H1 (cell line): Measurements from ENCODE around the gene CTSS. TPM values are rescaled to one million over a fixed set of nuclear protein-coding genes. Genes with fewer than 3 reads are reported as not detected.

Experiments used
- CTCF ChIA-PET: fragments of 300-600 bp; sonication (Branson Sonifier 250); formaldehyde crosslinking; loops from one replicate; lab custom pipeline; 2021; ENCODE audit not compliant: partially characterized antibody; lab: Charles Lee
- POLR2A ChIA-PET: fragments of 300-600 bp; sonication (Branson Sonifier 250); formaldehyde crosslinking; loops from one replicate; lab custom pipeline; 2021; ENCODE audit warnings: inconsistent platforms; ENCODE audit not compliant: partially characterized antibody; lab: Charles Lee
- DNase-seq, 2 experiments: peaks; one replicate each; pipeline versions ENCODE4 v3.0.0 to v3.0.0-alpha.2; 2010 to 2022; ENCODE audit warnings: low spot score in 2 of 2, low read depth in 1 of 2, mixed read lengths in 1 of 2
- FAIRE-seq: peaks from 2 replicates; lab custom pipeline; 2011; peaks lifted over from hg19 to GRCh38; lab: Jason Lieb, UNC
- H2AFZ ChIP-seq: 2 replicates; pipeline ENCODE4 v1.8.1; 2012; ENCODE audit warnings: low read length, inconsistent platforms
- H2AK5ac ChIP-seq: 2 replicates; pipeline ENCODE4 v1.6.1; 2013; ENCODE audit warnings: low read depth, low read length
- H2BK120ac ChIP-seq: replicated peaks from 2 replicates; pipeline ENCODE3; 2013; ENCODE audit warnings: low read depth, low read length, inconsistent platforms
- H2BK12ac ChIP-seq: 2 replicates; pipeline ENCODE4 v1.6.1; 2013; ENCODE audit warnings: low read depth, low read length
- H2BK15ac ChIP-seq: 2 replicates; pipeline ENCODE4 v1.6.1; 2013; ENCODE audit warnings: low read length
- H2BK20ac ChIP-seq: 2 replicates; pipeline ENCODE4 v1.6.1; 2013; ENCODE audit warnings: low read length
- H2BK5ac ChIP-seq: 2 replicates; pipeline ENCODE4 v1.6.1; 2013; ENCODE audit warnings: low read depth, low read length
- H3K14ac ChIP-seq: 2 replicates; pipeline ENCODE4 v1.6.1; 2013; ENCODE audit warnings: inconsistent platforms; ENCODE audit not compliant: insufficient read length
- H3K18ac ChIP-seq: 2 replicates; pipeline ENCODE4 v1.6.1; 2013; ENCODE audit warnings: low read length; ENCODE audit errors: extremely low read depth
- H3K23ac ChIP-seq: 2 replicates; pipeline ENCODE4 v1.6.1; 2013; ENCODE audit warnings: inconsistent platforms; ENCODE audit not compliant: insufficient read length
- H3K23me2 ChIP-seq: 2 replicates; pipeline ENCODE4 v1.6.1; 2013; ENCODE audit warnings: low read depth, low read length
- H3K27ac ChIP-seq: 2 replicates; pipeline ENCODE4 v1.6.1; 2011; ENCODE audit warnings: low read depth, low read length, inconsistent platforms
- H3K27me3 ChIP-seq, 4 experiments: replicated peaks in 1 of 4; 1 replicate in 1 of 4; 2 replicates in 3 of 4; pipeline versions ENCODE4 v1.6.1 to v1.8.1; 2011 to 2013; ENCODE audit warnings: low read length in 3 of 4, mild to moderate bottlenecking in 3 of 4, inconsistent platforms in 2 of 4, mixed read lengths in 2 of 4, moderate library complexity in 1 of 4; ENCODE audit not compliant: control insufficient read depth in 3 of 4, insufficient read depth in 3 of 4; ENCODE audit errors: extremely low read depth in 1 of 4
- H3K36me3 ChIP-seq, 4 experiments: 2 replicates each; pipeline versions ENCODE4 v1.6.1 to v1.8.1; 2011 to 2013; ENCODE audit warnings: mild to moderate bottlenecking in 4 of 4, low read length in 3 of 4, moderate library complexity in 2 of 4, control low read depth in 1 of 4, inconsistent platforms in 1 of 4; ENCODE audit not compliant: insufficient read depth in 4 of 4, control insufficient read depth in 2 of 4
- H3K4ac ChIP-seq: replicated peaks from 2 replicates; pipeline ENCODE3; 2013; ENCODE audit warnings: low read length, low read depth, mixed read lengths, inconsistent platforms; ENCODE audit not compliant: insufficient read length
- H3K4me1 ChIP-seq, 4 experiments: replicated peaks in 1 of 4; 1 replicate in 1 of 4; 2 replicates in 3 of 4; pipeline versions ENCODE4 v1.6.1 to v1.8.1; 2011 to 2013; ENCODE audit warnings: low read length in 3 of 4, inconsistent platforms in 2 of 4, mixed read lengths in 1 of 4; ENCODE audit not compliant: insufficient read depth in 4 of 4, control insufficient read depth in 3 of 4
- H3K4me2 ChIP-seq, 2 experiments: 2 replicates each; pipeline versions ENCODE4 v1.6.1 to v1.8.1; 2011 to 2013; ENCODE audit warnings: low read depth in 2 of 2, low read length in 2 of 2, control low read depth in 1 of 2, inconsistent platforms in 1 of 2, mild to moderate bottlenecking in 1 of 2; ENCODE audit not compliant: insufficient read depth in 1 of 2
- H3K4me3 ChIP-seq, 4 experiments: fragments of 200-600, 300-600 bp in 1 of 4; sonication (generic), shearing (Covaris generic), sonication (Bioruptor Twin) in 1 of 4; 2 replicates each; pipeline versions ENCODE4 v1.5.1 to v1.8.1; 2011 to 2016; ENCODE audit warnings: low read length in 4 of 4, low read depth in 3 of 4, control low read depth in 2 of 4, inconsistent platforms in 2 of 4, mild to moderate bottlenecking in 2 of 4, mixed read lengths in 1 of 4, moderate library complexity in 1 of 4; ENCODE audit not compliant: insufficient read depth in 2 of 4; ENCODE audit errors: extremely low read depth in 1 of 4
- H3K56ac ChIP-seq: replicated peaks from 2 replicates; pipeline ENCODE3; 2013; ENCODE audit warnings: low read depth, mild to moderate bottlenecking, mixed read lengths, low read length, inconsistent platforms; ENCODE audit not compliant: insufficient read length
- H3K79me1 ChIP-seq: 2 replicates; pipeline ENCODE4 v1.6.1; 2013; ENCODE audit warnings: low read depth, low read length, control low read depth
- H3K79me2 ChIP-seq, 2 experiments: 2 replicates each; pipeline versions ENCODE4 v1.6.1 to v1.8.1; 2012 to 2013; ENCODE audit warnings: low read length in 2 of 2, mild to moderate bottlenecking in 2 of 2, inconsistent platforms in 1 of 2; ENCODE audit not compliant: insufficient read depth in 2 of 2, control insufficient read depth in 1 of 2
- H3K9ac ChIP-seq, 4 experiments: replicated peaks in 1 of 4; 1 replicate in 1 of 4; 2 replicates in 3 of 4; pipeline versions ENCODE4 v1.6.1 to v1.8.1; 2011 to 2013; ENCODE audit warnings: low read depth in 3 of 4, low read length in 3 of 4, control low read depth in 2 of 4, mild to moderate bottlenecking in 2 of 4, moderate library complexity in 2 of 4, inconsistent platforms in 1 of 4; ENCODE audit errors: extremely low read depth in 1 of 4
- H3K9me3 ChIP-seq, 2 experiments: 2 replicates each; pipeline versions ENCODE4 v1.6.1 to v1.8.1; 2012 to 2013; ENCODE audit warnings: mild to moderate bottlenecking in 2 of 2, moderate library complexity in 2 of 2, control low read depth in 1 of 2, inconsistent platforms in 1 of 2, low read depth in 1 of 2, low read length in 1 of 2, mixed read lengths in 1 of 2; ENCODE audit not compliant: insufficient read depth in 2 of 2
- H4K20me1 ChIP-seq, 2 experiments: replicated peaks in 1 of 2; 2 replicates each; pipeline versions ENCODE3 to v1.8.1; 2011 to 2013; ENCODE audit warnings: inconsistent platforms in 2 of 2, low read length in 2 of 2, mild to moderate bottlenecking in 1 of 2; ENCODE audit not compliant: insufficient read depth in 2 of 2, control insufficient read depth in 1 of 2
- H4K5ac ChIP-seq: 2 replicates; pipeline ENCODE4 v1.6.1; 2013; ENCODE audit warnings: low read length, low read depth, mixed read lengths, inconsistent platforms; ENCODE audit not compliant: insufficient read length
- H4K8ac ChIP-seq: 2 replicates; pipeline ENCODE4 v1.8.0; 2013; ENCODE audit warnings: mild to moderate bottlenecking, moderate library complexity, low read length, inconsistent platforms; ENCODE audit not compliant: insufficient read depth; ENCODE audit errors: extremely low read depth
- H4K91ac ChIP-seq: replicated peaks from 2 replicates; pipeline ENCODE3; 2013; ENCODE audit warnings: low read length, mixed read lengths, inconsistent platforms; ENCODE audit not compliant: insufficient read length
- E2F6 ChIP-seq: IDR thresholded peaks from 2 replicates; pipeline ENCODE4 v1.6.1; 2012; ENCODE audit warnings: inconsistent platforms
- EP300 ChIP-seq, 2 experiments: IDR thresholded peaks; 1 replicate in 1 of 2; 2 replicates in 1 of 2; pipeline ENCODE4 v1.6.1; 2011 to 2012; ENCODE audit warnings: low read depth in 2 of 2, low read length in 2 of 2, mild to moderate bottlenecking in 2 of 2, borderline replicate concordance in 1 of 2, inconsistent platforms in 1 of 2, moderate library complexity in 1 of 2
- YY1 ChIP-seq: IDR thresholded peaks from 2 replicates; pipeline ENCODE4 v1.6.1; 2011; ENCODE audit warnings: low read depth, mild to moderate bottlenecking, low read length
- ZNF274 ChIP-seq: IDR thresholded peaks from 2 replicates; pipeline ENCODE4 v1.7.0; 2012; ENCODE audit warnings: low read length, borderline replicate concordance; ENCODE audit errors: extremely low read depth
- WGBS, 2 experiments: shearing (Covaris generic) in 1 of 2; methylation state at CpG; one replicate each; pipeline versions ENCODE4 v1.1.6 to v1.1.7; 2013 to 2015; ENCODE audit warnings: low lambda C conversion rate in 2 of 2, mixed read lengths in 2 of 2, inconsistent platforms in 1 of 2, low coverage in 1 of 2, missing lambda C conversion rate in 1 of 2; ENCODE audit not compliant: insufficient replicate concordance in 2 of 2, insufficient coverage in 1 of 2, insufficient read length in 1 of 2; ENCODE audit errors: extremely low coverage in 1 of 2, missing lambda C conversion rate in 1 of 2; 5-methylcytosine and 5-hydroxymethylcytosine counted together
- polyA plus RNA-seq, 7 experiments: library from polyadenylated mRNA; depleted of rRNA in 3 of 7; stranded (reverse) in 5 of 7; unstranded in 2 of 7; fragments of >200 nt in 5 of 7; fragments of 200-250 nt in 2 of 7; gene quantifications; 1 replicate in 5 of 7; 2 replicates in 1 of 7; 4 replicates in 1 of 7; pipeline versions ENCODE4 v1.2.1 to v1.2.3, GENCODE V29; 2011 to 2013; ENCODE audit warnings: missing spikeins in 2 of 7, mixed read lengths in 2 of 7
- total RNA-seq: library from RNA; stranded (reverse); fragmentation: NEBNext Ultra II Directional; extraction: Animal tissue kit (Norgen Biotek cat#: 25700); gene quantifications from 2 replicates; pipeline ENCODE4 v1.2.1, GENCODE V29; 2021

CTSS gene
- total and polyA plus RNA-seq, 2 of the 8 experiments (the other 6 are each of a cell fraction or from before 2014, with no cell fraction given): not detected

GRCh38 chr1:150793221-150793620 lies 27.6 kb upstream of the CTSS start:
- H3K36me3 ChIP-seq: no peaks in the 10 kb centered on the region; a peak in 1 of 8 replicates
- no peak overlapping the region for H3K4me3 ChIP-seq
- no peak overlapping the region for H2AFZ ChIP-seq
- H3K23me2 ChIP-seq: no peaks in the 10 kb centered on the region
- no peak overlapping the region for H3K18ac ChIP-seq
- FAIRE-seq (no peak), DNase-seq (no peak)
- CTCF ChIA-PET: no interaction called here
- H4K5ac ChIP-seq: no peak overlapping the region
- H3K4me1 ChIP-seq: peaks cover 0 to 7% (median under 1%) of the 10 kb centered on the region in 4 experiments; a peak in 3 of 7 replicates
- no peaks in the 10 kb centered on the region for H4K20me1 ChIP-seq
- no peak overlapping the region for H2BK15ac ChIP-seq
- no peak overlapping the region for H3K23ac ChIP-seq
- no peak overlapping the region for H2BK5ac ChIP-seq
- no peak overlapping the region for H2AK5ac ChIP-seq
- POLR2A ChIA-PET: no interaction called here
- 82% methylated on average over 1 of the region's 1 CpG; no CpG with 5 or more reads in 1 of the 2 experiments for WGBS, 2 experiments
- no peak overlapping the region for H2BK120ac ChIP-seq
- H3K27ac ChIP-seq: no peak overlapping the region
- H3K4me2 ChIP-seq: no peak overlapping the region
- H3K27me3 ChIP-seq: no peaks in the 10 kb centered on the region
- H3K9ac ChIP-seq: no peak overlapping the region
- H3K79me2 ChIP-seq: no peaks in the 10 kb centered on the region
- no peak overlapping the region for H3K4ac ChIP-seq
- TF ChIP-seq E2F6: no peak
- no peak for TF ChIP-seq YY1
- no peak for TF ChIP-seq ZNF274
- TF ChIP-seq EP300 (IDR thresholded peaks at IDR 0.05; ENCODE audit: borderline replicate concordance in 1 of 2, low read depth in 2 of 2, low read length in 2 of 2): no peak
- no peak overlapping the region for H3K56ac ChIP-seq
- H2BK20ac ChIP-seq: no peak overlapping the region
- H3K79me1 ChIP-seq: no peaks in the 10 kb centered on the region
- H4K91ac ChIP-seq: no peak overlapping the region
- H3K9me3 ChIP-seq: no peaks in the 10 kb centered on the region
- no peak overlapping the region for H3K14ac ChIP-seq
- H4K8ac ChIP-seq: no peak overlapping the region
- no peak overlapping the region for H2BK12ac ChIP-seq
